Activated CD4-positive, alpha-beta memory T cell treated with anti-CD3 and anti-CD28 coated beads for 36 hours (primary cell): ENCODE measurements around the gene SMG6. TPM values are rescaled to one million over a fixed set of nuclear protein-coding genes. Genes with fewer than 3 reads are reported as not detected.

Experiments
- CTCF ChIA-PET: fragments of 350-600 bp; sonication (Branson Sonifier 250); formaldehyde crosslinking; loops from one replicate; lab custom pipeline; 2021; ENCODE audit warnings: antibody characterized with exemption, inconsistent platforms; lab: Charles Lee
- POLR2A ChIA-PET: fragments of 350-600 bp; sonication (Branson Sonifier 250); formaldehyde crosslinking; loops from one replicate; lab custom pipeline; 2021; ENCODE audit warnings: antibody characterized with exemption; lab: Charles Lee
- DNase-seq: peaks from one replicate; pipeline ENCODE4 v3.0.0-alpha.2; 2020
- H3K27ac Mint-ChIP-seq: one replicate; pipeline ENCODE4 v1.8.0; 2021; ENCODE audit warnings: mixed read lengths
- H3K27me3 Mint-ChIP-seq: one replicate; pipeline ENCODE4 v1.8.0; 2021; ENCODE audit warnings: mixed read lengths
- H3K36me3 Mint-ChIP-seq: one replicate; pipeline ENCODE4 v1.8.0; 2021; ENCODE audit warnings: mixed read lengths
- H3K4me1 Mint-ChIP-seq: one replicate; pipeline ENCODE4 v1.8.0; 2021; ENCODE audit warnings: low read depth, mixed read lengths
- H3K4me3 Mint-ChIP-seq: one replicate; pipeline ENCODE4 v1.8.0; 2021; ENCODE audit warnings: mild to moderate bottlenecking, mixed read lengths
- H3K9me3 Mint-ChIP-seq: one replicate; pipeline ENCODE4 v1.8.0; 2021; ENCODE audit warnings: mixed read lengths
- intact Hi-C: fragments of 100-400 bp; cut with micrococcal nuclease; formaldehyde crosslinking; loops from one replicate; pipeline ENCODE4 v1.15.1; 2023
- total RNA-seq, 2 experiments: library from RNA; stranded (reverse); gene quantifications; one replicate each; pipeline ENCODE4 v1.2.3, GENCODE V29; 2021

Gene SMG6
- total RNA-seq, 2 experiments from 2014 or later: 17.2 to 20.3 TPM

DNA sequence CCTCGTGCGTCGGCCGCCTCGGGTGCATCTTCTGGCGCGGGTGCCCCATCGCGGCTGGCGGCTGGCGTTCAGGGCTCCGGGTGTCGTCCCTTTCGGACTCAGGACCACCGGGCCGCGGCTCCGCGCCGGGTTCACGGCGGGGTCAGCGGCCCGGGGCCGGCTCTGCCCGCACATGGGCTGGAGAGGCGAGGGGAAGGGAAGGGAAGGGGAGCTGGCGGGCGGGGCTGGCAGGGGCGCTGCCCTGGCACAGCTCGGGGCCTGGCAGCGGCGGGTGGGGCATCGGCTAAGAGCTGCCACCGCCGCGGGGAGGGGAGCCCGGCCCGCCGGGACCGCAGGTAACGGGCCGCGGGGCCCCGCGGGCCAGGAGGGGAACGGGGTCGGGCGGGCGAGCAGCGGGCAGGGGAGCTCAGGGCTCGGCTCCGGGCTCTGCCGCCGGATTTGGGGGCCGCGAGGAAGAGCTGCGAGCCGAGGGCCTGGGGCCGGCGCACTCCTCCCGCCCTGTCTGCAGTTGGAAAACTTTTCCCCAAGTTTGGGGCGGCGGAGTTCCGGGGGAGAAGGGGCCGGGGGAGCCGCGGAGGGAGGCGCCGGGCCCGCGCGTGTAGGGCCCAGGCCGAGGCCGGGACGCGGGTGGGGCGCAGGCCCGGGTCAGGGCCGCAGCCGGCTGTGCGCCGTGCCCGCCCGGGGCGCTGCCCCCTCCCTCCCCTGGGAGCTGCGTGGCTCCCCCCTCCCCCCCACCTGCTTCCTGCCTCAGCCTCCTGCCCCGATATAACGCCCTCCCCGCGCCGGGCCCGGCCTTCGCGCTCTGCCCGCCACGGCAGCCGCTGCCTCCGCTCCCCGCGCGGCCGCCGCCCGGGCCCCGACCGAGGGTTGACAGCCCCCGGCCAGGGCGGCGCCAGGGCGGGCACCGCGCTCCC, 248.0 kb downstream of the SMG6 start:
- intact Hi-C loops: loop anchor here (5.0 kb wide), 1 partner anchor 297 kb away; no protein-coding TSS in a partner anchor
- no peak overlapping the region for H3K27ac Mint-ChIP-seq
- POLR2A ChIA-PET: interaction anchor here (1.1 to 5.3 kb wide), 12 partner anchors 9 to 339 kb away, joined by 3 to 41 read pairs (median 7); partner anchors contain the start of genes SRR and TSR1

DNA sequence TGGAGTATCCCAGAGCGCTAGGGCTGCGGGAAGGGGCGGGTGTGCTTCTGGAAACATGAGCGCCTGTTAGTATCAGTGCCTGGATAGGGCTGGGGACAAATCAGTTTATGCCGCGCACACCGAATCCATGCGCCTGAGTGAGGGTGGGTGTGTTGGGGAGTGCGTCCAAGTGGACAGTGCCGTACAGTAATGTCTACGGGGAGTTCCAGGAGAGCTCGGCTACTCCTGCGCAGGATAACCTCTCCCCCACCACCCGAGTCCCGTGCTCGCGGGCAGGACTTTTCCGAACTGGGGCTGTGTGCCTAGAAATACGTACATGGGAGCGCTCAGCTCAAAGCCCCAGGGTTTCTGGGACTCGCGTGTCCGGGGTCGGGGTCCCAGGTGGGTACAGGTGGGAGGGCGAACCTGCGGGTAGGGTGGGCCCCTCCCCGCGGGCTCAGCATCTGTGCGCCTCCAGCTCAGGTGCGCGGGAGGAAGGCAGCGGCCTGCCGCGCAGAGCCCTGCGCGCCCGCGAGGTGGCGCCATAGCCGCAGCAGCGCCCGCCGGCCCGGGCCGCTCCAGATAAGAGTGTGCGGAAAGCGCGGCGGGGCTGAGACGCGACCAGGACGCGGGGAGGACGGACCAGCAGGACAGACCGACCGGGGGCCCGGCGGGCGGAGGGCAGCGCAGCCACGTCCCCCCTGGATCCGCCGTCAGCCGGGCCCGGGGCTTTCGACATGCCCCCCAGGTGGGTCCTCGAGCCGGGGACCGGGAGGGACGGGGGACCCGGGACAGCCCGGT, 248.9 kb downstream of the SMG6 start, which contains the start of gene HIC1:
Gene HIC1 (plus strand): TSS at position 592 of the 780 bp plus-strand sequence. CDS start 1,588 bp downstream, outside the sequence.
- peaks cover 8% of the 10 kb centered on the region for H3K36me3 Mint-ChIP-seq
- ChIA-PET CTCF (interaction anchor here (0.6 to 8.5 kb wide), 56 partner anchors 11 to 361 kb away, joined by 3 to 288 read pairs (median 4); partner anchors contain the start of genes RTN4RL1, SMG6, SRR and TSR1), POLR2A (interaction anchor here (0.6 to 5.3 kb wide), 19 partner anchors 10 to 338 kb away, joined by 3 to 41 read pairs (median 4); partner anchors contain the start of genes SRR and TSR1)
- peak within 1 kb of the TSS; percentile 68 for H3K4me3 Mint-ChIP-seq
- peaks cover 16% of the 10 kb centered on the region for H3K4me1 Mint-ChIP-seq
- peak within 1 kb of the TSS; percentile 33 for H3K27ac Mint-ChIP-seq
- intact Hi-C loops: loop anchor here (1.0 to 5.0 kb wide), 7 partner anchors 33 to 348 kb away; partner anchors contain the start of genes MNT, SGSM2, SMG6 and SRR
- DNase-seq: peak; percentile 87
- H3K9me3 Mint-ChIP-seq: no peaks in the 10 kb centered on the region
- peaks cover 12% of the 10 kb centered on the region for H3K27me3 Mint-ChIP-seq

More for the DNA sequence above, 248.0 kb downstream of the SMG6 start:
- peaks cover 12% of the 10 kb centered on the region for H3K27me3 Mint-ChIP-seq
- peak overlapping the region; percentile 66 for H3K4me3 Mint-ChIP-seq
- H3K4me1 Mint-ChIP-seq: peaks cover 17% of the 10 kb centered on the region
- H3K36me3 Mint-ChIP-seq: peaks cover 13% of the 10 kb centered on the region
- peak; percentile 64 for DNase-seq
- CTCF ChIA-PET: interaction anchor here (0.6 to 8.5 kb wide), 40 partner anchors 12 to 360 kb away, joined by 3 to 288 read pairs (median 4); partner anchors contain the start of genes RTN4RL1, SMG6, SRR and TSR1
- H3K9me3 Mint-ChIP-seq: no peaks in the 10 kb centered on the region

DNA sequence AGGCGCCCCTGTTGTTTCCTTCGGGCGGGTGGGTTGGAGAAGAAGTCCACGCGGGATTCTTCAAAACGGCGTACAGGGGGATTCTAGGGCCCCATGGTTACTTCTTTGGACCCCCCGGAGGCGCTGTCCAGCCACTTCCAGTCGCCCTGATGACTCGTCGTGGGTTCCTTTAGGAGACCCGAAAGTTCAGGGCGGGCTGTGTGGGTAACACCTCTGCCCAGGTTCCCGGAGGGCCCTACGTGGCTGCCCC, 249.4 kb downstream of the SMG6 start:
- DNase-seq: no peak
- H3K36me3 Mint-ChIP-seq: peaks cover 3% of the 10 kb centered on the region
- CTCF ChIA-PET: interaction anchor here (0.6 to 8.5 kb wide), 49 partner anchors 11 to 337 kb away, joined by 3 to 288 read pairs (median 4); partner anchors contain the start of genes RTN4RL1, SMG6, SRR and TSR1
- peak overlapping the region; percentile 68 for H3K4me3 Mint-ChIP-seq
- H3K9me3 Mint-ChIP-seq: no peaks in the 10 kb centered on the region
- H3K27ac Mint-ChIP-seq: peak overlapping the region; percentile 18
- POLR2A ChIA-PET: interaction anchor here (0.6 to 5.3 kb wide), 14 partner anchors 11 to 347 kb away, joined by 3 to 41 read pairs (median 4); no protein-coding TSS in a partner anchor
- intact Hi-C loops: loop anchor here (1.0 to 5.0 kb wide), 6 partner anchors 33 to 348 kb away; partner anchors contain the start of genes MNT, SGSM2, SMG6 and SRR
- peaks cover 15% of the 10 kb centered on the region for H3K4me1 Mint-ChIP-seq
- H3K27me3 Mint-ChIP-seq: peaks cover 10% of the 10 kb centered on the region

DNA sequence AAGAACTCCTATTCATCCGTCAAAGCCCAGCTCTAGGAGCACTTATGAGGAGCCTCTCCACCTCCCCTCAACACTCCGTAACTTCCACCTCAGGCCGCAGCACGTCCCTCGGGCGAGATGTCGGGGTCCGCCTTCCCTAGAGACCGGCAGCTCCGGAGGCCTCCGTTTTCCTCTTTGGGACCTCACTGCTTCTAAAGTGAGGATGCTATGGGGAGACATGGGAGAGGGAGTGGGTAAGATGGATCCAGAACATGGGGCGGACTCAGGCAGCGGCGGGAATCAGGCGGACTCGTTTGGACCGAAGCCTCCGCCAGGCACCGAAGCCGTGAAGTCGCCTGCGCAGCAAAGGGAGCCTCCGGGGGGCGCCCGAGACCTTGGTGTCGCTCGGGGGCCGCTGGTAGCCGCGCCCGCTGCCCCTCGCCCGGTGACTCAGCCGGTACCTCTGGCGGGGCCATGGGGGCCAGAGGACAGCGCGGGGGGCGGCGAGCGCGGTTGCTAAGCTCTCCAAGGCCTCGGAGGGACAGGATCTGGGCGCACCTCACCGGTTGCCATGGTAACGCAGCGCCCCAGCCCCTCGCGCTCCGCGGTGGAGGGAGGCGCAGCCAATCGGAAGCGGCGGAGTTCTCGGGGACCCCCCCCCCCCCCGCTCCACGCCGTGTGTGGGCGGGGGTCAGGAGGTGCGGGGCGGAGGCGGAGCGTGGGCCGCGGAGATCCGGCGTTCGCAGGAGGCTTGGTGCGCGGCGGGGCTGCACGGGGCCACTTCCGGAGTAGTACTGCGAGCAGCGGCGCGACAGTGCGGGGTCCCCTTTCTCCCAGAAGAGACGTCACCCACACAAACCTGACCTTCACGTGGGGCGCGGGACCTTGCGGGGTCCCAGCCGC, 250.0 kb downstream of the SMG6 start:
- DNase-seq: peak; percentile 85
- peaks cover 10% of the 10 kb centered on the region for H3K27me3 Mint-ChIP-seq
- CTCF ChIA-PET: interaction anchor here (0.6 to 8.5 kb wide), 29 partner anchors 14 to 348 kb away, joined by 3 to 288 read pairs (median 5); partner anchors contain the start of genes SMG6, SRR and TSR1

DNA sequence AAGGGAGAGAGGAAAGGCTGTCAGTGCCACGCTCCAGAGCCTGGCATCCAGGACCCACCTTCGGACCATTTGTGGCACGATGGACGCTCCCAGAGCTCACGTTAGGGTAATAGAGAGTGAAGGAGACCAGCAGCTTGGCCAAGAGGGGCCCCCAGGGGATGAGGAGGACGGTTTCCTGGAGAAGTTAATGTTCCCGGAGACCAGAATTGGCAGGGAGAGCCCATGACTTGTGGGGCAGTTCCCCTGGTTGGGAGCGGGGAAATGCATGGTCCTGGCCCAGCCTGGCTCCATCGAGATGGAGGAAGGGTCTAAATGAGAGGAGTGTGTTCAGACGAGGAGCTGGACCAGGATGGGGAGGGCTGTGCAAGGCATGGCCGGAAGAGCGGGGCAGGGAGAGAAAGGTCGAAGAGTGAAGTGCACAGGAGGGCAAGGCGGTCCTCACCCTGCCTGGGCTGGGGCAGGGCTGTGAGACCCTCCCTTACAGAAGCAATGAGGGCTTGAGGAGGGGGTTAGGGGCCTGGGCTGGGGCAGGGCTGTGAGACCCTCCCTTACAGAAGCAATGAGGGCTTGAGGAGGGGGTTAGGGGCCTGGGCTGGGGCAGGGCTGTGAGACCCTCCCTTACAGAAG, 251.5 kb downstream of the SMG6 start:
- no peak for DNase-seq
- intact Hi-C loops: loop anchor here (5.0 kb wide), 4 partner anchors 35 to 350 kb away; partner anchors contain the start of genes MNT, SGSM2, SMG6 and SRR
- H3K9me3 Mint-ChIP-seq: no peaks in the 10 kb centered on the region
- H3K4me1 Mint-ChIP-seq: peaks cover 19% of the 10 kb centered on the region
- H3K27ac Mint-ChIP-seq: no peak overlapping the region
- peaks cover 7% of the 10 kb centered on the region for H3K27me3 Mint-ChIP-seq
- CTCF ChIA-PET: interaction anchor here (1.1 to 1.7 kb wide), 2 partner anchors 171 to 193 kb away, joined by 3 to 10 read pairs; no protein-coding TSS in a partner anchor
- H3K4me3 Mint-ChIP-seq: no peak overlapping the region
- H3K36me3 Mint-ChIP-seq: no peaks in the 10 kb centered on the region
- POLR2A ChIA-PET: interaction anchor here (0.8 kb wide), 1 partner anchor 202 kb away, joined by 3 read pairs; no protein-coding TSS in a partner anchor

More for the DNA sequence above, 250.0 kb downstream of the SMG6 start:
- Mint-ChIP-seq H3K4me1 (peaks cover 21% of the 10 kb centered on the region), H3K27ac (no peak overlapping the region), H3K4me3 (peak overlapping the region; percentile 68), H3K9me3 (no peaks in the 10 kb centered on the region), H3K36me3 (peaks cover 3% of the 10 kb centered on the region)
- POLR2A ChIA-PET: interaction anchor here (0.7 to 5.3 kb wide), 8 partner anchors 15 to 348 kb away, joined by 3 to 41 read pairs (median 4); no protein-coding TSS in a partner anchor
- intact Hi-C loops: loop anchor here (1.0 to 5.0 kb wide), 6 partner anchors 34 to 349 kb away; partner anchors contain the start of genes MNT, SGSM2, SMG6 and SRR

DNA sequence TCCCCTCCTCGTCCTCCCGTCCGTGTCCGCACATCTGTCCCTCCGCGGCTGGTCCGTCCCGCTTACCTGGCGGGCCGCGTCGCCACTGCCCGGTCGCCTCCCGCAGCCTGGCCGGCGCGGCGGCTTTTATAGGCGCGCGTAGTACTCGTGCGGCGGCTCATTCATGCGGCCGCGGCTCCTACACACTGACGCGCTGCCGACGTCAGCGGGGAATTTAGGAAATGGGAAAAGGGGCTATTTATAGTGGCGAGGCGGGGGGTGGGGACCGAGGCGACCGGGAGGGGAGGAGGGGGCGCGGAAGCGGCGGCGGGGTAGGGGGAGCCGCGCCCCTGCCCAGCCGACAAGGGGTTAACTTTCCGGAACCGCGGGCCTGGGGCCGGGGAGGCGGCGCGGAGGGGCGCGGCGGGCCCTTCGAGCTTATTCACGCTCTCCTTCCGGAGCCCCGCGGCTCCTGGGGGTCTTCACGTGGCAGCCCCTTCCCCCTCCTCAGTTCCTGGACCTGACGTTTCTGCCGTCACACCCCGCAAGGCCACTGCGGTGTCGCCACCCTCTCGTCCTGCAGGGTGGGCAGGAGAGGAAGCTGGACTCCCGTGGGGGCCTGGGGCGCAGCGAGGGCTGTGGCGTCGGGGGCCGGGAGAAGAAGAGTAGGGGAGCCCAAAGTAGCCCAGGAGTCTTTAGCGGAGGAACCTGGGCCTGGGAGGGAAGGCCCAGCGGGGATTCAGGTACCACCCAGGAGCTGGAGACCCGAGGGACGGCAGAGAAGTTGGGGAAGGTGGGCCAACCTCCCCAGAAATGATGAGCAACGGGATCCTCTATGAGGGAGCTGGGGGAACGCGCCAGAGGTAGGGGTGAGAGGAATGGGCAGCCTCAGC, 252.3 kb downstream of the SMG6 start:
- no peak overlapping the region for H3K27ac Mint-ChIP-seq
- DNase-seq: no peak
- no peaks in the 10 kb centered on the region for H3K9me3 Mint-ChIP-seq
- ChIA-PET POLR2A (no interaction called here), CTCF (interaction anchor here (1.1 to 1.7 kb wide), 2 partner anchors 170 to 194 kb away, joined by 3 to 10 read pairs; no protein-coding TSS in a partner anchor)
- intact Hi-C loops: loop anchor here (5.0 kb wide), 4 partner anchors 36 to 351 kb away; partner anchors contain the start of genes MNT, SGSM2, SMG6 and SRR
- H3K4me3 Mint-ChIP-seq: peak overlapping the region; percentile 43
- H3K4me1 Mint-ChIP-seq: peaks cover 19% of the 10 kb centered on the region
- H3K36me3 Mint-ChIP-seq: no peaks in the 10 kb centered on the region
- H3K27me3 Mint-ChIP-seq: peaks cover 7% of the 10 kb centered on the region

DNA sequence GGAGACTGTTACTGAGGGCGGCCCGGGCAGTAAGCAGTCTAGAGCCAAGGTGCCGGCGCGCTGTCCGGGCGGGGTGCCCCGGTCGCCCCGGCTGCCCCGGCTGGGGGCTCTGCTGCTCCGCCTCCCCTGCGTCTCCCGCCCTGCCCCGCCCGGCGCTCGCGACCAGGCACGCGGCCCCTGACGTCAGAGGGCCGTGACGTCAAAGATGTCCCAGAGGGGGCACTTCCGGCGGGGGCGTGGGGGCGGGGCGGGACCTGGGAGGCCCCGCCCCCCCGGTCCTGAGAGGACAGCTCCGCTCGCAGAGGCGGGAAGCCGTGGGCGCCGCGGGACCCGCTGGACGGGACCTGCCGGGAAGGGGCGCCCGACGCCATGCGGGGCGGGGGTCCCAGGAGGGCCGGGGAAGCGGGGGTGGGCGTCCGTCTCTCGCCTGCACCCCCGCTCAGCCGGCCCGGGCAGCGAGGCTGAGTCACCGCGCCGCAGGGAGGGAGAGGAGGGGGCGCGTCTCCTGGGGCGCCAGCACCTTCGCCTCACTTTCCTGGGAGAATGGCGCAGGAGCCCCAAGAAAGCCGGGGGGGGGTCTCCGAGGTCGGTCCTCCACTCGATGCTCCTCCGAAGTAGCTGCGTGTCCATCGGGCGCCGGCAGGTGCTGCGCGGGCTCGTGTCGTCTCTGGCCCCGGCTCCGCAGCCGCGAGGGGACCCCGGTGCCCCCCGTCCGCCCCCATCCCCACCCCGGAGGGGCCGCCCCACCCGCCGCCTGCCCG, 253.1 kb downstream of the SMG6 start:
- intact Hi-C loops: loop anchor here (1.0 to 5.0 kb wide), 5 partner anchors 8 to 352 kb away; partner anchors contain the start of genes MNT, OVCA2, SGSM2 and SMG6
- no peaks in the 10 kb centered on the region for H3K9me3 Mint-ChIP-seq
- peak; percentile 77 for DNase-seq
- H3K27me3 Mint-ChIP-seq: peaks cover 7% of the 10 kb centered on the region
- no peak overlapping the region for H3K27ac Mint-ChIP-seq
- no peak overlapping the region for H3K4me3 Mint-ChIP-seq
- H3K36me3 Mint-ChIP-seq: no peaks in the 10 kb centered on the region
- ChIA-PET POLR2A (no interaction called here), CTCF (interaction anchor here (1.7 kb wide), 1 partner anchor 194 kb away, joined by 10 read pairs; no protein-coding TSS in a partner anchor)
- H3K4me1 Mint-ChIP-seq: peaks cover 19% of the 10 kb centered on the region

DNA sequence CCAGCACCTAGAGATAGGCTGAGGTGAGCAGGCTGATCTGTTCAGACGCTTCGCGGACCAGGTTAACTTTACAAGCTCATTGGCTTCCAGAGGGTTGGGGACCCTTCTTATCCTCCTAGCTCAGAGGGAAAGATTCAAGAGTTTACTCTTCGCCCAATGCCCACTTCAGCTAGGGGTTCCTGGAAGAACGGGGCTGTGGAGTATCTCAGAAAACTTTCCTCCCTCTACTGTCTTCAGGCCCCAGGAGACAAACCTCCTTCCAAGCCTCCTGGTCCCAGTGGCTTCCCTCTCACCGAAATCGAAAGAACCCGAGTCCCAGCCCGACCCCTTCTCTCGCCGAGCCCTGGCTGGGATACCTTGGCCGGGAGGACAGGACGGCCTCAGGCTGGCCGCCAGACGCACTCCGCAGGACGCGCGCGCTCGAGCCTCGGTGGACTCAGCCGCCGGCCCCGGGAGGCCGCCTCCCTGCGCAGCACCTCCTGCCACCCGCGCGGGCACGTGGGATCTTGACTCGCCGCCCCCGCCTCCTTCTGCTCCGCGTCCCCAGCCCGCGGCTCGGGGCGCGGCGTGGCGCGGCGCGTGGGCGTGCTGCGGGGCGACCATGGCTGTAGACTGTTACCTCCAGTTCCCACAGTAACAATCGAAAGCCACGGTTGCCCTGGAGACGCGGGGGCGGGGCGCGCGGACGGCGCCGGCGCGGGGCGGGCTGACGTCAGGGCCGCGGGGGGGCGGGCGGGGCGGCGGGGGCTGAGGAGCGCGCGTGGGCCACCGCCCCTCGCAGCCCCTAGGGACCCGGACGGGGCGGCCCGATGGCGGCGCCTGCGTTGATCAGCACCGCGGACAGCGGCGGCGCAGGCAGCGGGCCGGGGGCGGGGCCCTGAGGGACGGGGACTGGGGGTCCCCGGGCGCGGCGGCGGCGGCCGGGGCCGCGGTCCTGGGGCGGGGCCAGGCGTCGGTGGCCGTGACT, 254.0 kb downstream of the SMG6 start:
- ChIA-PET POLR2A (no interaction called here), CTCF (interaction anchor here (1.5 kb wide), 1 partner anchor 195 kb away, joined by 6 read pairs; no protein-coding TSS in a partner anchor)
- H3K36me3 Mint-ChIP-seq: peaks cover 2% of the 10 kb centered on the region
- H3K27me3 Mint-ChIP-seq: peaks cover 7% of the 10 kb centered on the region
- peak overlapping the region; percentile 71 for H3K4me3 Mint-ChIP-seq
- H3K4me1 Mint-ChIP-seq: peaks cover 24% of the 10 kb centered on the region
- no peaks in the 10 kb centered on the region for H3K9me3 Mint-ChIP-seq
- intact Hi-C loops: loop anchor here (1.0 to 5.0 kb wide), 5 partner anchors 7 to 353 kb away; partner anchors contain the start of genes MNT, OVCA2, SGSM2 and SMG6
- DNase-seq: peak; percentile 92
- no peak overlapping the region for H3K27ac Mint-ChIP-seq
